GM23338 (cell line): ENCODE measurements around the gene DMBX1. TPM values are rescaled to one million over a fixed set of nuclear protein-coding genes. Genes with fewer than 3 reads are reported as not detected.
A peak's percentile ranks its signal among the peaks of the same experiment; 100 is the strongest.

Source experiments
- ATAC-seq: fragments of 200-7000 bp; cut with Tn5 transposase; 3 replicates; pipeline ENCODE4 v1.9.1; 2020
- DNase-seq: peaks from one replicate; pipeline ENCODE4 v3.0.0-alpha.2; 2015; ENCODE audit warnings: low spot score
- H2AFZ ChIP-seq: fragments of 200-600 bp; sonication (generic); 2 replicates; pipeline ENCODE4 v1.8.0; 2016; ENCODE audit warnings: antibody characterized with exemption, mild to moderate bottlenecking, moderate library complexity
- H3F3A ChIP-seq: fragments of 200-600 bp; sonication (generic); replicated peaks from 2 replicates; pipeline ENCODE4 v1.8.0; 2017; ENCODE audit warnings: antibody characterized with exemption, mixed run types, low read depth
- H3K27ac ChIP-seq: fragments of 200-600 bp; sonication (generic); 2 replicates; pipeline ENCODE4 v1.6.1; 2016; ENCODE audit warnings: low read depth
- H3K27me3 ChIP-seq: fragments of 200-600 bp; sonication (generic); 2 replicates; pipeline ENCODE4 v1.8.0; 2016; ENCODE audit warnings: mild to moderate bottlenecking, mixed run types, moderate library complexity; ENCODE audit not compliant: insufficient read depth
- H3K36me3 ChIP-seq: fragments of 200-600 bp; sonication (generic); 2 replicates; pipeline ENCODE4 v1.8.0; 2016; ENCODE audit warnings: mild to moderate bottlenecking; ENCODE audit not compliant: insufficient read depth
- H3K4me1 ChIP-seq: fragments of 200-600 bp; sonication (generic); 2 replicates; pipeline ENCODE4 v1.8.0; 2016; ENCODE audit warnings: mild to moderate bottlenecking, moderate library complexity; ENCODE audit not compliant: insufficient read depth
- H3K4me2 ChIP-seq: fragments of 200-600 bp; sonication (generic); 2 replicates; pipeline ENCODE4 v1.7.1; 2017; ENCODE audit warnings: mixed run types
- H3K4me3 ChIP-seq: fragments of 200-600 bp; sonication (generic); 2 replicates; pipeline ENCODE4 v1.6.1; 2016; ENCODE audit warnings: mixed run types
- H3K79me2 ChIP-seq: fragments of 200-600 bp; sonication (generic); replicated peaks from 2 replicates; pipeline ENCODE4 v1.8.0; 2017; ENCODE audit warnings: mild to moderate bottlenecking; ENCODE audit not compliant: insufficient read depth
- H3K9me2 ChIP-seq: fragments of 200-600 bp; sonication (generic); 2 replicates; pipeline ENCODE4 v1.8.0; 2017; ENCODE audit not compliant: insufficient read depth
- H4K20me1 ChIP-seq: fragments of 200-600 bp; sonication (generic); replicated peaks from 2 replicates; pipeline ENCODE4 v1.8.0; 2017; ENCODE audit warnings: mild to moderate bottlenecking; ENCODE audit not compliant: insufficient read depth
- H3K27ac Mint-ChIP-seq: 2 replicates; pipeline ENCODE4 v1.8.0; 2020; ENCODE audit warnings: inconsistent platforms, mild to moderate bottlenecking, moderate library complexity, mixed read lengths
- H3K27me3 Mint-ChIP-seq: 3 replicates; pipeline ENCODE4 v1.8.0; 2022; ENCODE audit warnings: low read depth, mild to moderate bottlenecking, moderate library complexity, mixed read lengths, inconsistent platforms; ENCODE audit not compliant: insufficient read depth, poor library complexity
- H3K36me3 Mint-ChIP-seq: 3 replicates; pipeline ENCODE4 v1.8.0; 2021; ENCODE audit warnings: low read depth, mild to moderate bottlenecking, inconsistent platforms, moderate library complexity, mixed read lengths
- H3K4me1 Mint-ChIP-seq: 3 replicates; pipeline ENCODE4 v1.8.0; 2020; ENCODE audit warnings: mild to moderate bottlenecking, inconsistent platforms, mixed read lengths
- H3K4me3 Mint-ChIP-seq: 3 replicates; pipeline ENCODE4 v1.8.0; 2021; ENCODE audit warnings: moderate library complexity, mild to moderate bottlenecking, inconsistent platforms, mixed read lengths
- H3K9me3 Mint-ChIP-seq: 3 replicates; pipeline ENCODE4 v1.8.0; 2020; ENCODE audit warnings: moderate library complexity, mild to moderate bottlenecking, inconsistent platforms, mixed read lengths
- EZH2 ChIP-seq: fragments of 200-600 bp; sonication (generic); IDR thresholded peaks from one replicate; pipeline ENCODE4 v1.8.0; 2017; ENCODE audit warnings: antibody characterized with exemption, mild to moderate bottlenecking, low read depth; ENCODE audit not compliant: unreplicated experiment
- EZH2phosphoT487 ChIP-seq: fragments of 200-600 bp; sonication (generic); IDR thresholded peaks from one replicate; pipeline ENCODE4 v1.8.1; 2018; ENCODE audit warnings: antibody characterized with exemption; ENCODE audit not compliant: unreplicated experiment
- JUNB ChIP-seq: IDR thresholded peaks from one replicate; pipeline ENCODE4 v1.6.1; 2016; ENCODE audit warnings: antibody characterized with exemption; ENCODE audit not compliant: unreplicated experiment
- ZNF114 ChIP-seq: fragments of 250-450 bp; sonication (Bioruptor Pico); IDR thresholded peaks from 2 replicates; pipeline ENCODE4 v1.5.0; 2020; ENCODE audit warnings: mild to moderate bottlenecking, moderate library complexity
- ZNF331 ChIP-seq: fragments of 250-450 bp; sonication (Bioruptor Pico); IDR thresholded peaks from 2 replicates; pipeline ENCODE4 v1.5.0; 2020; ENCODE audit warnings: low read depth, mild to moderate bottlenecking, moderate library complexity
- polyA plus RNA-seq: library from polyadenylated mRNA; unstranded; fragments of >200 nt; fragmentation: Nextera tagmentation; extraction: Ambion mirVana; gene quantifications from 2 replicates; pipeline ENCODE4 v1.2.1, GENCODE V29; 2016
- total RNA-seq: library from RNA; depleted of rRNA; stranded (reverse); fragments of >200 nt; shearing (Covaris generic); gene quantifications from 2 replicates; pipeline ENCODE4 v1.2.3, GENCODE V29; 2014
- TF ChIP-seq, protein P1 (sequence below): fragments of 250-450 bp; sonication (Bioruptor Pico); IDR thresholded peaks from 2 replicates; pipeline ENCODE4 v1.5.0; 2020; ENCODE audit warnings: mild to moderate bottlenecking, moderate library complexity
- TF ChIP-seq, protein P2 (sequence below): IDR thresholded peaks from one replicate; pipeline ENCODE4 v1.6.1; 2018; ENCODE audit warnings: antibody characterized with exemption; ENCODE audit not compliant: unreplicated experiment
- TF ChIP-seq, protein P3 (sequence below), 2 experiments: fragments of 200-600 bp in 1 of 2; sonication (generic) in 1 of 2; conservative IDR thresholded peaks; 2 replicates each; pipeline versions ENCODE4 v1.5.1 to v1.6.1; 2016 to 2017; ENCODE audit warnings: antibody characterized with exemption in 2 of 2, low read depth in 2 of 2, mild to moderate bottlenecking in 2 of 2, moderate library complexity in 1 of 2

DMBX1 gene
- total and polyA plus RNA-seq, 2 experiments from 2014 or later: 0.11 TPM; not detected in 1

DNA sequence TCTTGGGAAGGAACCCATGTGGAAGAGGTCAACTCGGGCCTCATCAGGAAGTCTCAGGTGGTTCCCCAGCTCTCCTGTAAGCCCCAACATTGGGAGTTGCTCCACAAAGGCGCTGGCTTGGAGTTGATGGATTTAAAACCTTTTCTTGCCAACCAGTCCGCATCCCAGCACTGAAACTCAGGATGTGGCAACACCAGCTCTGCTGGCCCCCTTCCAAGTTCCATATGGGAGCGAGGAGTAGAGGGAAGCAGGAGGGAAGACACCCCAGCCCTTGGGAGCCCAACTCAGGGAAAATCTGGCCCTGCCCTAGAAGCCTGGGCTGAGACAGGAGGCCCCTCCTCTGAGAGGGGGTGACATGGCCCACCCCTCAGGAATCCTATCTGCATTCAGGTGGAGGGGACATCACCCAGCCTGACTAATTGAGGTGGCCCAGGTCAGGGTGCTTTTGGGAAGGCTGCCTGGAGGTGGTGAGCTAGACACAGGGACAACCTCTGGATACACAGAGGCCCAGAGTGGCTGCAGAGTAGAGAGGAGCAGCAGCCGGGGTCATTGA lies 33.1 kb upstream of the DMBX1 start:
- H3K27me3 ChIP-seq: peaks cover 91% of the 10 kb centered on the region
- H3K36me3 Mint-ChIP-seq: no peaks in the 10 kb centered on the region; the same call in 2 of the 3 replicates

DNA sequence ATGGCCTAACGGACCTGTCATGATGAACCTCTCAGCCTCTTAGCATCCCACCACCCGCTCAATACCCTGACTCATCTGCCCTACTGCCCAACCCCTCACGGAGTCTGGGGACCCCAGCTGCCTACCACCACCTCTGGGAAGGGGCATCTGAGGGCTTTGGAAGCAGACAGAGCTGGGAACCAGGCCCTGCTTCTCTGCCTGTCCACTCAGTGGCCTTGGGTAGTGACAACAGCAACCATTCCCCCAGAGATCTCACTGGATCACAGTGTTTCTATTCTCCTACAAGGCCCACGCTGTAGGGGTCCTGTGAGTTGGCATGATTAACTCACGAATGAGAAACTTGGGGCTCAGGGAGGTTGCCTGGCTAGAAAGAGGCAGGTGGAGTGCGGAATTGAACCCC lies 32.5 kb upstream of the DMBX1 start:
- Histone ChIP-seq H2AFZ (no peak overlapping the region), H3K4me3 (no peak overlapping the region), H3K27me3 (peaks cover 91% of the 10 kb centered on the region), H4K20me1 (no peaks in the 10 kb centered on the region), H3K4me2 (no peak overlapping the region), H3K27ac (no peak overlapping the region), H3F3A (no peaks in the 10 kb centered on the region), H3K79me2 (no peaks in the 10 kb centered on the region), H3K9me2 (no peaks in the 10 kb centered on the region), H3K36me3 (no peaks in the 10 kb centered on the region), H3K4me1 (peaks cover 10% of the 10 kb centered on the region)
- H3K27ac Mint-ChIP-seq: no peak overlapping the region
- H3K9me3 Mint-ChIP-seq: no peaks in the 10 kb centered on the region; the same call in 2 of the 3 replicates
- H3K27me3 Mint-ChIP-seq: peaks cover 46% of the 10 kb centered on the region
- peaks cover 22% of the 10 kb centered on the region for H3K4me1 Mint-ChIP-seq
- no peak overlapping the region for H3K4me3 Mint-ChIP-seq
- DNase-seq: no peak
- H3K36me3 Mint-ChIP-seq: no peaks in the 10 kb centered on the region; the same call in 2 of the 3 replicates
- ATAC-seq: no peak
- TF ChIP-seq ZNF331 (CRISPR knock-in tag) (no peak), EZH2 (no peak), EZH2phosphoT487 (no peak), JUNB (no peak), ZNF114 (CRISPR knock-in tag) (no peak)
- TF ChIP-seq, protein P1, sequence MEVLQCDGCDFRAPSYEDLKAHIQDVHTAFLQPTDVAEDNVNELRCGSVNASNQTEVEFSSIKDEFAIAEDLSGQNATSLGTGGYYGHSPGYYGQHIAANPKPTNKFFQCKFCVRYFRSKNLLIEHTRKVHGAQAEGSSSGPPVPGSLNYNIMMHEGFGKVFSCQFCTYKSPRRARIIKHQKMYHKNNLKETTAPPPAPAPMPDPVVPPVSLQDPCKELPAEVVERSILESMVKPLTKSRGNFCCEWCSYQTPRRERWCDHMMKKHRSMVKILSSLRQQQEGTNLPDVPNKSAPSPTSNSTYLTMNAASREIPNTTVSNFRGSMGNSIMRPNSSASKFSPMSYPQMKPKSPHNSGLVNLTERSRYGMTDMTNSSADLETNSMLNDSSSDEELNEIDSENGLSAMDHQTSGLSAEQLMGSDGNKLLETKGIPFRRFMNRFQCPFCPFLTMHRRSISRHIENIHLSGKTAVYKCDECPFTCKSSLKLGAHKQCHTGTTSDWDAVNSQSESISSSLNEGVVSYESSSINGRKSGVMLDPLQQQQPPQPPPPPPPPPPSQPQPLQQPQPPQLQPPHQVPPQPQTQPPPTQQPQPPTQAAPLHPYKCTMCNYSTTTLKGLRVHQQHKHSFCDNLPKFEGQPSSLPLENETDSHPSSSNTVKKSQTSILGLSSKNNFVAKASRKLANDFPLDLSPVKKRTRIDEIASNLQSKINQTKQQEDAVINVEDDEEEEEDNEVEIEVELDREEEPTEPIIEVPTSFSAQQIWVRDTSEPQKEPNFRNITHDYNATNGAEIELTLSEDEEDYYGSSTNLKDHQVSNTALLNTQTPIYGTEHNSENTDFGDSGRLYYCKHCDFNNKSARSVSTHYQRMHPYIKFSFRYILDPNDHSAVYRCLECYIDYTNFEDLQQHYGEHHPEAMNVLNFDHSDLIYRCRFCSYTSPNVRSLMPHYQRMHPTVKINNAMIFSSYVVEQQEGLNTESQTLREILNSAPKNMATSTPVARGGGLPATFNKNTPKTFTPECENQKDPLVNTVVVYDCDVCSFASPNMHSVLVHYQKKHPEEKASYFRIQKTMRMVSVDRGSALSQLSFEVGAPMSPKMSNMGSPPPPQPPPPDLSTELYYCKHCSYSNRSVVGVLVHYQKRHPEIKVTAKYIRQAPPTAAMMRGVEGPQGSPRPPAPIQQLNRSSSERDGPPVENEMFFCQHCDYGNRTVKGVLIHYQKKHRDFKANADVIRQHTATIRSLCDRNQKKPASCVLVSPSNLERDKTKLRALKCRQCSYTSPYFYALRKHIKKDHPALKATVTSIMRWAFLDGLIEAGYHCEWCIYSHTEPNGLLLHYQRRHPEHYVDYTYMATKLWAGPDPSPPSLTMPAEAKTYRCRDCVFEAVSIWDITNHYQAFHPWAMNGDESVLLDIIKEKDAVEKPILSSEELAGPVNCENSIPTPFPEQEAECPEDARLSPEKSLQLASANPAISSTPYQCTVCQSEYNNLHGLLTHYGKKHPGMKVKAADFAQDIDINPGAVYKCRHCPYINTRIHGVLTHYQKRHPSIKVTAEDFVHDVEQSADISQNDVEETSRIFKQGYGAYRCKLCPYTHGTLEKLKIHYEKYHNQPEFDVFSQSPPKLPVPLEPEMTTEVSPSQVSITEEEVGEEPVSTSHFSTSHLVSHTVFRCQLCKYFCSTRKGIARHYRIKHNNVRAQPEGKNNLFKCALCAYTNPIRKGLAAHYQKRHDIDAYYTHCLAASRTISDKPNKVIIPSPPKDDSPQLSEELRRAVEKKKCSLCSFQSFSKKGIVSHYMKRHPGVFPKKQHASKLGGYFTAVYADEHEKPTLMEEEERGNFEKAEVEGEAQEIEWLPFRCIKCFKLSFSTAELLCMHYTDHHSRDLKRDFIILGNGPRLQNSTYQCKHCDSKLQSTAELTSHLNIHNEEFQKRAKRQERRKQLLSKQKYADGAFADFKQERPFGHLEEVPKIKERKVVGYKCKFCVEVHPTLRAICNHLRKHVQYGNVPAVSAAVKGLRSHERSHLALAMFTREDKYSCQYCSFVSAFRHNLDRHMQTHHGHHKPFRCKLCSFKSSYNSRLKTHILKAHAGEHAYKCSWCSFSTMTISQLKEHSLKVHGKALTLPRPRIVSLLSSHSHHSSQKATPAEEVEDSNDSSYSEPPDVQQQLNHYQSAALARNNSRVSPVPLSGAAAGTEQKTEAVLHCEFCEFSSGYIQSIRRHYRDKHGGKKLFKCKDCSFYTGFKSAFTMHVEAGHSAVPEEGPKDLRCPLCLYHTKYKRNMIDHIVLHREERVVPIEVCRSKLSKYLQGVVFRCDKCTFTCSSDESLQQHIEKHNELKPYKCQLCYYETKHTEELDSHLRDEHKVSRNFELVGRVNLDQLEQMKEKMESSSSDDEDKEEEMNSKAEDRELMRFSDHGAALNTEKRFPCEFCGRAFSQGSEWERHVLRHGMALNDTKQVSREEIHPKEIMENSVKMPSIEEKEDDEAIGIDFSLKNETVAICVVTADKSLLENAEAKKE (CRISPR knock-in tag): no peak
- TF ChIP-seq, protein P2, sequence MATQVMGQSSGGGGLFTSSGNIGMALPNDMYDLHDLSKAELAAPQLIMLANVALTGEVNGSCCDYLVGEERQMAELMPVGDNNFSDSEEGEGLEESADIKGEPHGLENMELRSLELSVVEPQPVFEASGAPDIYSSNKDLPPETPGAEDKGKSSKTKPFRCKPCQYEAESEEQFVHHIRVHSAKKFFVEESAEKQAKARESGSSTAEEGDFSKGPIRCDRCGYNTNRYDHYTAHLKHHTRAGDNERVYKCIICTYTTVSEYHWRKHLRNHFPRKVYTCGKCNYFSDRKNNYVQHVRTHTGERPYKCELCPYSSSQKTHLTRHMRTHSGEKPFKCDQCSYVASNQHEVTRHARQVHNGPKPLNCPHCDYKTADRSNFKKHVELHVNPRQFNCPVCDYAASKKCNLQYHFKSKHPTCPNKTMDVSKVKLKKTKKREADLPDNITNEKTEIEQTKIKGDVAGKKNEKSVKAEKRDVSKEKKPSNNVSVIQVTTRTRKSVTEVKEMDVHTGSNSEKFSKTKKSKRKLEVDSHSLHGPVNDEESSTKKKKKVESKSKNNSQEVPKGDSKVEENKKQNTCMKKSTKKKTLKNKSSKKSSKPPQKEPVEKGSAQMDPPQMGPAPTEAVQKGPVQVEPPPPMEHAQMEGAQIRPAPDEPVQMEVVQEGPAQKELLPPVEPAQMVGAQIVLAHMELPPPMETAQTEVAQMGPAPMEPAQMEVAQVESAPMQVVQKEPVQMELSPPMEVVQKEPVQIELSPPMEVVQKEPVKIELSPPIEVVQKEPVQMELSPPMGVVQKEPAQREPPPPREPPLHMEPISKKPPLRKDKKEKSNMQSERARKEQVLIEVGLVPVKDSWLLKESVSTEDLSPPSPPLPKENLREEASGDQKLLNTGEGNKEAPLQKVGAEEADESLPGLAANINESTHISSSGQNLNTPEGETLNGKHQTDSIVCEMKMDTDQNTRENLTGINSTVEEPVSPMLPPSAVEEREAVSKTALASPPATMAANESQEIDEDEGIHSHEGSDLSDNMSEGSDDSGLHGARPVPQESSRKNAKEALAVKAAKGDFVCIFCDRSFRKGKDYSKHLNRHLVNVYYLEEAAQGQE: no peak

More for the DNA sequence above, 33.1 kb upstream of the DMBX1 start:
- no peaks in the 10 kb centered on the region for H3K9me2 ChIP-seq
- peak; percentile 18 for ATAC-seq
- H3K4me1 Mint-ChIP-seq: peaks cover 17% of the 10 kb centered on the region
- H3K4me1 ChIP-seq: peaks cover 7% of the 10 kb centered on the region
- H3K9me3 Mint-ChIP-seq: no peaks in the 10 kb centered on the region; the same call in 2 of the 3 replicates
- no peak overlapping the region for H3K4me3 ChIP-seq
- no peaks in the 10 kb centered on the region for H4K20me1 ChIP-seq
- H3F3A ChIP-seq: no peaks in the 10 kb centered on the region
- no peaks in the 10 kb centered on the region for H3K36me3 ChIP-seq
- peak; percentile 28 for DNase-seq
- no peak overlapping the region for H3K4me3 Mint-ChIP-seq
- H3K27ac Mint-ChIP-seq: no peak overlapping the region
- TF ChIP-seq, protein P3, sequence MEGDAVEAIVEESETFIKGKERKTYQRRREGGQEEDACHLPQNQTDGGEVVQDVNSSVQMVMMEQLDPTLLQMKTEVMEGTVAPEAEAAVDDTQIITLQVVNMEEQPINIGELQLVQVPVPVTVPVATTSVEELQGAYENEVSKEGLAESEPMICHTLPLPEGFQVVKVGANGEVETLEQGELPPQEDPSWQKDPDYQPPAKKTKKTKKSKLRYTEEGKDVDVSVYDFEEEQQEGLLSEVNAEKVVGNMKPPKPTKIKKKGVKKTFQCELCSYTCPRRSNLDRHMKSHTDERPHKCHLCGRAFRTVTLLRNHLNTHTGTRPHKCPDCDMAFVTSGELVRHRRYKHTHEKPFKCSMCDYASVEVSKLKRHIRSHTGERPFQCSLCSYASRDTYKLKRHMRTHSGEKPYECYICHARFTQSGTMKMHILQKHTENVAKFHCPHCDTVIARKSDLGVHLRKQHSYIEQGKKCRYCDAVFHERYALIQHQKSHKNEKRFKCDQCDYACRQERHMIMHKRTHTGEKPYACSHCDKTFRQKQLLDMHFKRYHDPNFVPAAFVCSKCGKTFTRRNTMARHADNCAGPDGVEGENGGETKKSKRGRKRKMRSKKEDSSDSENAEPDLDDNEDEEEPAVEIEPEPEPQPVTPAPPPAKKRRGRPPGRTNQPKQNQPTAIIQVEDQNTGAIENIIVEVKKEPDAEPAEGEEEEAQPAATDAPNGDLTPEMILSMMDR (conservative IDR thresholded peaks at IDR 0.05; ENCODE audit: low read depth in 2 of 2): no peak
- no peak for TF ChIP-seq ZNF114 (CRISPR knock-in tag)
- TF ChIP-seq EZH2: no peak
- H3K79me2 ChIP-seq: no peaks in the 10 kb centered on the region
- no peak overlapping the region for H3K27ac ChIP-seq
- peaks cover 51% of the 10 kb centered on the region for H3K27me3 Mint-ChIP-seq
- H3K4me2 ChIP-seq: no peak overlapping the region
- no peak overlapping the region for H2AFZ ChIP-seq
